Lower leg skin (tissue), 4 donors: ENCODE results near the gene COX15. TPM values are rescaled to one million over a fixed set of nuclear protein-coding genes. Genes with fewer than 3 reads are reported as not detected.

Experiments
- DNase-seq, 2 donors: peaks; one replicate each; pipeline ENCODE4 v3.0.0-alpha.2; 2019; ENCODE audit warnings: low spot score in 2 of 2
- H3K4me3 ChIP-seq: fragments of 200-600 bp; sonication (generic); 2 replicates; pipeline ENCODE4 v1.5.1; 2017; ENCODE audit warnings: mild to moderate bottlenecking, low read depth; ENCODE audit not compliant: poor library complexity, severe bottlenecking
- POLR2A ChIP-seq, 2 donors: fragments of 450-650 bp; IDR thresholded peaks; one replicate each; pipeline ENCODE4 v1.6.1; 2016 to 2017; ENCODE audit warnings: antibody characterized with exemption in 2 of 2, mild to moderate bottlenecking in 1 of 2, moderate library complexity in 1 of 2
- WGBS, 2 donors: methylation state at CpG; one replicate each; pipeline ENCODE4 v1.1.5; 2018; 5-methylcytosine and 5-hydroxymethylcytosine counted together
- intact Hi-C: fragments of 100-400 bp; cut with DNase I; formaldehyde crosslinking; loops from one replicate; pipeline ENCODE4 v1.15.0; 2023; ENCODE audit warnings: low total_unique reads
- total RNA-seq, 4 donors: library from RNA; depleted of rRNA; stranded (reverse); fragments of >200 nt; gene quantifications; one replicate each; pipeline ENCODE4 v1.1.0, GENCODE V29; 2016
- TF ChIP-seq, protein P1 (sequence below), 3 donors: fragments of 450-650 bp; IDR thresholded peaks; one replicate each; pipeline ENCODE4 v1.5.1; 2016; ENCODE audit warnings: antibody characterized with exemption in 3 of 3, mild to moderate bottlenecking in 3 of 3, moderate library complexity in 2 of 3

COX15 gene
- total RNA-seq, result 10 to 100 TPM; 22.1 to 29.0 (median 24.4) TPM

DNA sequence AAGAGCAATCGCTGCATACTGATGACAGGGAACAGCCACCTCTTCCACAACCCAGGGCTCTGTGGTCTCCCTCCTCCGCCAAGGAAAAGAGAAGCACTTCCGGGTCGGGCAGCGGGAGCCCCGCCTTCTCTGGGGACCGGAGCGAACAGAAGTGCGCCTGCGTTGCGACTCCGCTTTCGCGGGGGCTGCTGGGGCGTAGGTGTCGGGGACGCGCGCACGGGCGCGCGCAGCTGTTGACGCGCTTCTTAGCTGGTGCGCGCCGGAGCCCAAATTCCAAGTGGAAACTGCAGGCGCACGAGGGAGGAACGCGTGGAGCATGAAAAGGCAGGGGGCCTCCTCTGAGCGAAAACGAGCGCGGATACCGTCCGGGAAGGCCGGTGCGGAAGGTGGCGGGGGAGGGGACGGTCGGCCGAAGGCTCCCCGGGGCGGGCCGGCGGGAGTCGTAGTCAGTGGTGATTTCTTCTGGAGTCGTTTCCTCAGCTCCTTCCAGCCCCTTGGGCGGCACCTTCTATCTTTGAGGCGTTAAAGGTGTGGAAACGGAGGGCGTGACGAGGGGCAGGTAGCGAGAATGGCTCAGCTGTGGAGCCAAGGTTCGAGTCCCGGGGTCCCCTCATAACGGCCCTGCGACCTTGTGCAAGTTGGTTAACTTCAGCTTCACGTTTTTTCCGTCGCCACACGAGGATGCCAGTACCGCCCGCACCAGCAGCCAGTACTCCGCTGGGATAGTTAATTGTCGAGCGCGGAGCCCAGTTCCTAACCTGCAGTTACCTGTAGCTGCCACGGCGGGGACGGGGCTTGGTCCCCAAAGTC, at the start of gene COX15, which contains the start of gene CUTC:
Gene COX15, minus strand, starts transcription at position 95 of the 810 bp plus-strand sequence. Its CDS starts 78 bp downstream, at position 17.
Gene CUTC, plus strand, starts transcription at position 202 of the 810 bp plus-strand sequence. Its CDS starts 115 bp downstream, at position 317.
- TF ChIP-seq, protein P1, sequence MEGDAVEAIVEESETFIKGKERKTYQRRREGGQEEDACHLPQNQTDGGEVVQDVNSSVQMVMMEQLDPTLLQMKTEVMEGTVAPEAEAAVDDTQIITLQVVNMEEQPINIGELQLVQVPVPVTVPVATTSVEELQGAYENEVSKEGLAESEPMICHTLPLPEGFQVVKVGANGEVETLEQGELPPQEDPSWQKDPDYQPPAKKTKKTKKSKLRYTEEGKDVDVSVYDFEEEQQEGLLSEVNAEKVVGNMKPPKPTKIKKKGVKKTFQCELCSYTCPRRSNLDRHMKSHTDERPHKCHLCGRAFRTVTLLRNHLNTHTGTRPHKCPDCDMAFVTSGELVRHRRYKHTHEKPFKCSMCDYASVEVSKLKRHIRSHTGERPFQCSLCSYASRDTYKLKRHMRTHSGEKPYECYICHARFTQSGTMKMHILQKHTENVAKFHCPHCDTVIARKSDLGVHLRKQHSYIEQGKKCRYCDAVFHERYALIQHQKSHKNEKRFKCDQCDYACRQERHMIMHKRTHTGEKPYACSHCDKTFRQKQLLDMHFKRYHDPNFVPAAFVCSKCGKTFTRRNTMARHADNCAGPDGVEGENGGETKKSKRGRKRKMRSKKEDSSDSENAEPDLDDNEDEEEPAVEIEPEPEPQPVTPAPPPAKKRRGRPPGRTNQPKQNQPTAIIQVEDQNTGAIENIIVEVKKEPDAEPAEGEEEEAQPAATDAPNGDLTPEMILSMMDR (IDR thresholded peaks at IDR 0.05), result no peak
- TF ChIP-seq POLR2A (IDR thresholded peaks at IDR 0.05), result peak in 1 of 2 donors; percentile 36
- intact Hi-C loops, result no loop called here
- 0 to 1% methylated on average over 64 to 66 of the region's 73 CpGs for WGBS, 2 donors
- H3K4me3 ChIP-seq, result peak within 1 kb of the TSS; percentile 81
- DNase-seq, result peak; percentile 96 to 100

DNA sequence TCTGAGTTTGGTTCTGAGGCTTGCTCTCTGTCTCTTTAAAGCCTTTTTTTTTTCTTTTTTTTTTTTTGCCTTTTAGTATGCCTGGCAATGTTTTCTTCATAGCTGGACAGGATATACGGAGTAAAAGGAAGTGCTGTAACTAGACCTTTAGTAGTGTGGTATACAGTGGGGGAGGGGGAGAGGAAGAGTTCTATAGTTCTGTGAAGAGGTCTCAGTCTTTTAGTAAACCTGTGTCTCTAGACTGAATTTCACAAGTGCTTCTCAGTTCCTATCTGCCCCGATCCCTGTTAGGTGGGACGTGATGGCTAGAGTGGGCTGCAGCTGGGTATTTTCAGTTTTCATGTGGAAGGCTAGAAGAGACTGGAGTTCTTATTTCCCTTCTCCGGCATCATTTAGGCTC, 47.4 kb upstream of the COX15 start:
- intact Hi-C loops, result no loop called here
- no peak for DNase-seq
- no peak for TF ChIP-seq POLR2A (IDR thresholded peaks at IDR 0.05)
- TF ChIP-seq, protein P1 (IDR thresholded peaks at IDR 0.05), result no peak
- WGBS, 2 donors, result 13 to 14% methylated on average over 4 of the region's 4 CpGs
- H3K4me3 ChIP-seq, result no peak overlapping the region

DNA sequence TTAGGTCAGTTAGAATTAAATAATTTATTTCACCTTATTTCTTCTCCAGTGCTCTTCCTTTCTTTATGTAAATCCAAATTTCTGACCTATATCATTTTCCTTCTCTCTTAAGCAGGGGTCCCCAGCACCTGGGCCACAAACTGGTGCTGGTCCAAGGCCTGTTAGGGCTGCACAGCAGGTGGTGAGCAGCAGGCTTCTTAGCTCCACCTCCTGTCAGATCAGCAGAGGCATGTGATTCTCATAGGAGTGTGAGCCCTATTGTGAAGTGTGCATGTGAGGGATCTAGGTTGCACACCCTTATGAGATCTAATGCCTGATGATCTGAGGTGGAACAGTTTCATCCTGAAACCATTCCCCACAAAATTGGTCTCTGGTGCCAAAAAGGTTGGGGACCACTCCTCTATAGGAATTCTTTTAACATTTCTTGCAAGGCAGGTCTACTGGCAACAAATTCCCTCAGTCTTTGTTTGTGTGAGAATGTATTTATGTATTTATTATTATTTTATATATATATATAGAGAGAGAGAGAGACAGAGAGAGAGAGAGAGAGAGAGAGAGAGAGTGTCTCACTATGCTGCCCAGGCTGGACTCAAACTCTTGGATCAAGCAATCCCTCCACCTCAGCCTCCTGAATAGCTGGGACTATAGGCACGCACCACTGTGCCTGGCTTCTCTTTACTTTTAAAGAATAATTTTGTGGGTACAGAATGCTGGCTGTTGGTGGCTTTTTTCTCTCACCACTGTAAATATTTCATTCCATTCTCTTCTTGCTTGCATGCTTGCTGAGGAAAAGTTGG, 46.2 kb upstream of the COX15 start:
- intact Hi-C loops, result no loop called here
- WGBS, 2 donors, result 89 to 90% methylated on average over 1 of the region's 1 CpG
- no peak overlapping the region for H3K4me3 ChIP-seq
- no peak for DNase-seq
- TF ChIP-seq POLR2A (IDR thresholded peaks at IDR 0.05), result no peak
- TF ChIP-seq, protein P1 (IDR thresholded peaks at IDR 0.05), result no peak

DNA sequence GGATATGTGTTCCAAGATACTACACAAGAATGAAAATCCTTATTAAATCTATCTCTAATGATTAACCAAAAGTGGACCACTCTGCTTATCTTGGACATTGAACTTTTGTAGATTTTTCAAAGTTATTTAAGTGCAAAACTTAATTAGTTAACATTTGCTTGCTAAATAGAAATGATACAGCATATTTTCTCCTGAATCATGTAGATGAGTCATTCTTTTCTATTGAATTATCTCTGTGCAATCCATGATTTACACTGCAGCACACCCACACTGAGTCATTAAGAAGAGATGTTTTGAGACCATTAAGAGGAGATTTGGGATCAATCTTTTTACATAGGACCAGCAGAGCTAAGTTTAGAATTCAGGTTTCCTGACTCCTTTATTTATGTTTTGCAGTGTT, 43.9 kb upstream of the COX15 start:
- TF ChIP-seq, protein P1 (IDR thresholded peaks at IDR 0.05), result no peak
- TF ChIP-seq POLR2A (IDR thresholded peaks at IDR 0.05), result no peak
- no peak overlapping the region for H3K4me3 ChIP-seq
- intact Hi-C loops, result no loop called here
- DNase-seq, result no peak

DNA sequence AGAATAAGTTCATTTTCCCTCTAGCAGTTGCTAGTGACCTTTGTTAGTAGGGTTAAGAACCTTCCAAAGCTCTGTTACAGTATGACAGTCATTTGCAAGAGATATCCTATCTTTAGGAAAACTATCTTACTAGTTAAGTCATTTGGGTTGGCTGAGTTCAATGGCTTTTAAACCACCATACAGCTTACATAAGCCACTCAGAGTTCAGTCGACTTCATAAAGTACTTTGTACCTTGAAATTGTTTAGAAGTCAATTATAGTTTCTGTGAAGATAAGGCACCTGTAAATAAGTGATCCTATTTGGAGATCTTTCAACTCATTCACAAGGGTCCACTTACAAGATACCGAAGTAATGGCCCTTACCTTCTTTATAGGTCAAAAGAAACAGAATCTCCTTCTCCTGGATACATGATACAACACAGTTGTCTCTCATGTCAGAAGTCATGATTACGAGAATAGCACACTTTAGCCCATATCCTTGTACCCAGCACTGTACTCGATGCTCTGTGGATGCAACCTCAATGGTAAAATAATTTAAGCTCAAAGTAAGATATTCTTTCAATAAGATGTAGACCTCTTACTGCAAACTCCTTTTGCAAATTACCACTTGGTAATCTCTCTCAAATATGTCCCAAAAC, 38.6 kb upstream of the COX15 start:
- WGBS, 2 donors, result 92 to 94% methylated on average over 4 of the region's 4 CpGs
- no peak for DNase-seq
- intact Hi-C loops, result no loop called here
- TF ChIP-seq, protein P1 (IDR thresholded peaks at IDR 0.05), result no peak
- no peak for TF ChIP-seq POLR2A (IDR thresholded peaks at IDR 0.05)
- H3K4me3 ChIP-seq, result no peak overlapping the region
